ENCODE measurements around the gene TBC1D22A. TPM values are rescaled to one million over a fixed set of nuclear protein-coding genes. Genes with fewer than 3 reads are reported as not detected.

The TBC1D22A gene
- total and polyA plus RNA-seq, 7 experiments from 2014 or later = 18.6 to 50.1 (median 39.3) TPM

DNA sequence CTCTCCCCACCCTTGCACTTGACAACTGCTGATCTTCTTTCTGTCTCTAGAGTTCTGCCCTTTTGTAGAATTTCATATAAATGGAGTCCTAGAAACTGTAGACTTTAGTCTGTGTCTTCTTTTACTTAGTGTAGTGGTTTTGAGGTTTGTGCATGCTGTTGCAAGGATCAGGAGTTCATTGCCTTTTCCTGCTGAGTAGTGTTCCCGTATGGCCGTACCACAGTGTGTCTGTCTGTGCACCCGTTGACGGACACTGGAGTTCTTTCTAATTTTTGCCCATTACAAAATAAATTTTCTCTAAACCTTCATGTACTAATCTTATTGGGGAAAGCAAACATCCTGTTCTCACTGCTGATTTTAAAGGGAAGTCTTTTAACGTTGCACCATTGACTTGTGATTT lies 138.1 kb downstream of the TBC1D22A start:
- no peak overlapping the region for H3K4me3 Mint-ChIP-seq
- no peaks in the 10 kb centered on the region for H3K9me3 ChIP-seq (ENCODE audit: control insufficient read depth in 2 of 3, low read length in 3 of 3)
- ChIA-PET POLR2A (no interaction called here), CTCF (interaction anchor here (0.6 kb wide), 1 partner anchor 317 kb away, joined by 3 read pairs; no protein-coding TSS in a partner anchor)
- H3K36me3 Mint-ChIP-seq = peaks cover 10 to 44% (median 19%) of the 10 kb centered on the region in 5 donors
- H3K27me3 ChIP-seq (ENCODE audit: control insufficient read depth in 2 of 2, insufficient read depth in 2 of 2, low read length in 2 of 2) = no peaks in the 10 kb centered on the region
- intact Hi-C loops (cut with micrococcal nuclease) = no loop called here
- no peaks in the 10 kb centered on the region for H3K4me1 ChIP-seq (ENCODE audit: control insufficient read depth in 2 of 2, insufficient read depth in 2 of 2, low read length in 2 of 2)
- no peaks in the 10 kb centered on the region for H3K27me3 Mint-ChIP-seq
- peak overlapping the region in 1 of 9 donors; percentile 43 for H3K27ac Mint-ChIP-seq
- ATAC-seq = no peak
- peaks cover 0 to 29% (median 0%) of the 10 kb centered on the region in 3 experiments for H3K36me3 ChIP-seq (ENCODE audit: control insufficient read depth in 2 of 3, insufficient read depth in 3 of 3, low read length in 3 of 3)
- H3K4me3 ChIP-seq (ENCODE audit: low read length) = no peak overlapping the region
- peaks cover 5 to 41% (median 23%) of the 10 kb centered on the region in 7 donors for H3K4me1 Mint-ChIP-seq
- no peak overlapping the region for H3K27ac ChIP-seq (ENCODE audit: low read depth, low read length)
- no peak for DNase-seq
- H3K9me3 Mint-ChIP-seq = no peaks in the 10 kb centered on the region

DNA sequence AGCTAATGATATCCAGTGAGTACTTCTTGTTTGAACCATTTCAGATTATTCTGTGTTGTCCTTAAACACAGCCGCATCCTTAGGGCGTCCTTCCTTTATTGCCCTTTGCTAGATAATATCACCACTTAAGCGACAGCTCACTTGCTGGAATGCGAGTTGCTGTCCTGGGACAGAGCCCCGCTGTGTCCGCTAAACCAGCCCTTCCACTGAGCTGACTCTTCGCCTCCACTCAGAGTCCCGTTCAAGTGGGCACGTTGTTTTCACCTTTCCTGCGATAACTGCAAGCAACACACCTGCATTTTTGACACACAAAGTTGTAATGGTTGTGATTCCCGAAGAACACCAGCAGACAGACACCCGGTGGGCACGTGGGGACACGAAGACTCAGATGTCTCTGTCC lies 140.0 kb downstream of the TBC1D22A start:
- DNase-seq = no peak
- CTCF ChIA-PET = interaction anchor here (0.7 kb wide), 1 partner anchor 534 kb away, joined by 3 read pairs; no protein-coding TSS in a partner anchor
- Histone ChIP-seq H3K36me3 (ENCODE audit: control insufficient read depth in 2 of 3, insufficient read depth in 3 of 3, low read length in 3 of 3) (peaks cover 0 to 29% (median 0%) of the 10 kb centered on the region in 3 experiments), H3K4me3 (ENCODE audit: low read length) (no peak overlapping the region), H3K27me3 (ENCODE audit: control insufficient read depth in 2 of 2, insufficient read depth in 2 of 2, low read length in 2 of 2) (no peaks in the 10 kb centered on the region), H3K9me3 (ENCODE audit: control insufficient read depth in 2 of 3, low read length in 3 of 3) (no peaks in the 10 kb centered on the region), H3K27ac (ENCODE audit: low read depth, low read length) (no peak overlapping the region), H3K4me1 (ENCODE audit: control insufficient read depth in 2 of 2, insufficient read depth in 2 of 2, low read length in 2 of 2) (no peaks in the 10 kb centered on the region)
- peaks cover 0 to 25% (median 7%) of the 10 kb centered on the region in 5 donors for H3K36me3 Mint-ChIP-seq
- no peaks in the 10 kb centered on the region for H3K9me3 Mint-ChIP-seq
- no peak for ATAC-seq
- H3K27me3 Mint-ChIP-seq = no peaks in the 10 kb centered on the region
- POLR2A ChIA-PET = no interaction called here
- H3K4me1 Mint-ChIP-seq = peaks cover 3 to 24% (median 11%) of the 10 kb centered on the region in 7 donors
- H3K27ac Mint-ChIP-seq = no peak overlapping the region
- H3K4me3 Mint-ChIP-seq = no peak overlapping the region
- intact Hi-C loops (cut with micrococcal nuclease) = no loop called here

DNA sequence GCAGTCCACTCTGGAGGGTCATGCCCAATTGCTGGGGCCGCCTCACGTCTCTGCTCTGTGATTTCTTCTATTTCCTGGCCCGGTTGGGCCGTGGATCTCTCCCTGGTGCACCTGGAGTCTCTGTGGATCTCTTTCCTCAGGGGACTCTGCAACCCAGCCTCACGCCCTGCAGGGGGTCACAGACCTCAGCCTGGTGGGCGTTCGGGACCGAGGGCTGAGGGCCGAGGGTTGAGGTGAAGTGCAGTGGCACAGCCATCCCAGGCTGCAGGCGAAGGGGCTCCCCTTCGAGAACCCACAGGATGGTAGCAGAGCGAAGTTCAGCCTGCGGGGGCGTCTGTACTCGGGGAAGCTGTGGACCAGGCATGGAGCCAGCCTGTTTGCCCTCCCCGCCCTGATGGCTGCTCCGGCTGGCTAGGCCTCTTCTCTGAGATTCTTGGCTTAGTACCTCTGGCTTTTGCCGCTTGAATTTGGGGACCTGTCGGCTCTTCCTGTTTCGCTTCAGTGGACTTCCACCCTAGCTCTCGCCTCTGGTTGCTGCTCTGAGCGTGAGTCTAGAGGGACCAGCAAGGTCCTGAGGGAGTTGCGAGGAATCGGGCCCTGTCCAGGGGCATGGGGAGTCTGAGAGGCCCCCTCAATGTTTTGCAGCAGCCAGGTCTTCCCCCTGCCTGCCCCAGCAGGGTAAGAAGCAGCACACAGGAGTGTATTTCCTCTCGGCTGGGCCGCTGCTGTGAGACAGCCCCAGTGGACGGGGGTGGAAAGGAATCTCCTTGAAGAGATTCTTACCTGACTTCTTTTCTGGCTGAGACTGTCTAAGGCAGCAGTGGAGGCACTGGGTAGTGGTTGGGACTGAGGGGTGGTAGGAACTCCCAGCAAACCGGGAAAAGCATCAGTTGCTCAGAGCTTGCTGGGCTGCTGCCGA lies 140.8 kb downstream of the TBC1D22A start:
- CTCF ChIA-PET = no interaction called here
- Mint-ChIP-seq H3K4me3 (no peak overlapping the region), H3K27ac (no peak overlapping the region), H3K9me3 (no peaks in the 10 kb centered on the region), H3K4me1 (peaks cover 3 to 23% (median 11%) of the 10 kb centered on the region in 7 donors), H3K36me3 (peaks cover 0 to 24% (median 7%) of the 10 kb centered on the region in 5 donors), H3K27me3 (no peaks in the 10 kb centered on the region)
- H3K9me3 ChIP-seq (ENCODE audit: control insufficient read depth in 2 of 3, low read length in 3 of 3) = no peaks in the 10 kb centered on the region
- no peak overlapping the region for H3K27ac ChIP-seq (ENCODE audit: low read depth, low read length)
- H3K4me3 ChIP-seq (ENCODE audit: low read length) = no peak overlapping the region
- no peaks in the 10 kb centered on the region for H3K4me1 ChIP-seq (ENCODE audit: control insufficient read depth in 2 of 2, insufficient read depth in 2 of 2, low read length in 2 of 2)
- no peaks in the 10 kb centered on the region for H3K27me3 ChIP-seq (ENCODE audit: control insufficient read depth in 2 of 2, insufficient read depth in 2 of 2, low read length in 2 of 2)
- intact Hi-C loops (cut with micrococcal nuclease) = no loop called here
- H3K36me3 ChIP-seq (ENCODE audit: control insufficient read depth in 2 of 3, insufficient read depth in 3 of 3, low read length in 3 of 3) = peaks cover 0 to 37% (median 0%) of the 10 kb centered on the region in 3 experiments
- POLR2A ChIA-PET = no interaction called here
- DNase-seq = no peak
- ATAC-seq = no peak

DNA sequence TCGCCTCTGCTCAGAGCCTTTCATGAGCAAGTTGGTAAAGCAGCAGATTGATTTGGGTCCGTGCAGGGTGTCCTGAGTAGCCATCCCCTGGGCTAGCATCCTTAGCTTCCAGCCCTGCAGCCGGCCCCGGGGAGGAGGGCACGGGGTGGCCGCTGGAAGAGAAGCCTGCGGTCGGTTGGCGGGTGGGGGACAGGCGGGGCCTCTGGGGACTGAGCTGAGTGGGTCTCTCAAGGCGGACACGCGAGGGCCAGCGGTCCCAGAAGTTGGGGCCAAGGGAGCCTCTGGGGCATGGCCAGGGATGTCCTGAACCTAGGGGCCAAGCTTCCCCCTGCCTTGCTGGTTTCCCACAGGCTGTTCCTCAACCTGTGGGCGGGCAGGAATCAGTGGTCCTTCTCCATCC lies 143.0 kb downstream of the TBC1D22A start:
- Histone ChIP-seq H3K27me3 (ENCODE audit: control insufficient read depth in 2 of 2, insufficient read depth in 2 of 2, low read length in 2 of 2) (no peaks in the 10 kb centered on the region), H3K27ac (ENCODE audit: low read depth, low read length) (no peak overlapping the region), H3K36me3 (ENCODE audit: control insufficient read depth in 2 of 3, insufficient read depth in 3 of 3, low read length in 3 of 3) (peaks cover 0 to 44% (median 0%) of the 10 kb centered on the region in 3 experiments)

DNA sequence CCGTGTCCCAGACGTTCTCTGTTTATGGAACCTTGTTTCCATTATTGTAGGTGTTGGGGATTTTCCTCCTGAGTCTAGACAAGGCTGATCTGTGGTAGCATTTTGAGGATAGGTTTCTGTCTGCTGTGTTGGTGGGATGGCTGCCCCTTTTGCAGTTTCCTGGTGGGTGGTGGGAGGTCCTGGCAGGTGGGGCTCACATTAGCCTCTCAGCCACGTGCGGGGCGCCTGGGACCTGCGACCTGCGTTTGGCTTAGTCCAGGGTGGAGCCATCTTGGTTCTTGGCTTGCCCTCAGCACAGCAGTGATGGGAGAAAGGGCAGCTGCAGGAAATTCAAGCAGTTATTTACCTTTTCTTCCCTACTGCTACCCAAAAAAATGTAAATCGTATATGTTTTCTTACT lies 143.4 kb downstream of the TBC1D22A start:
- H3K27me3 ChIP-seq (ENCODE audit: control insufficient read depth in 2 of 2, insufficient read depth in 2 of 2, low read length in 2 of 2) = no peaks in the 10 kb centered on the region
- POLR2A ChIA-PET = no interaction called here
- Mint-ChIP-seq H3K36me3 (peaks cover 0 to 27% (median 3%) of the 10 kb centered on the region in 5 donors), H3K4me3 (no peak overlapping the region), H3K4me1 (peaks cover 0 to 15% (median 7%) of the 10 kb centered on the region in 7 donors), H3K27me3 (no peaks in the 10 kb centered on the region), H3K9me3 (no peaks in the 10 kb centered on the region), H3K27ac (peak overlapping the region in 1 of 9 donors; percentile 80)
- no peak for ATAC-seq
- no peak for DNase-seq
- intact Hi-C loops (cut with micrococcal nuclease) = no loop called here
- no peak overlapping the region for H3K27ac ChIP-seq (ENCODE audit: low read depth, low read length)
- CTCF ChIA-PET = no interaction called here
- no peaks in the 10 kb centered on the region for H3K9me3 ChIP-seq (ENCODE audit: control insufficient read depth in 2 of 3, low read length in 3 of 3)
- H3K4me1 ChIP-seq (ENCODE audit: control insufficient read depth in 2 of 2, insufficient read depth in 2 of 2, low read length in 2 of 2) = no peaks in the 10 kb centered on the region
- no peak overlapping the region for H3K4me3 ChIP-seq (ENCODE audit: low read length)
- H3K36me3 ChIP-seq (ENCODE audit: control insufficient read depth in 2 of 3, insufficient read depth in 3 of 3, low read length in 3 of 3) = peaks cover 0 to 48% (median 0%) of the 10 kb centered on the region in 3 experiments

More for the DNA sequence above, 143.0 kb downstream of the TBC1D22A start:
- H3K36me3 Mint-ChIP-seq = peaks cover 0 to 23% (median 3%) of the 10 kb centered on the region in 5 donors
- no peak overlapping the region for H3K4me3 Mint-ChIP-seq
- H3K27ac Mint-ChIP-seq = no peak overlapping the region
- H3K4me1 ChIP-seq (ENCODE audit: control insufficient read depth in 2 of 2, insufficient read depth in 2 of 2, low read length in 2 of 2) = no peaks in the 10 kb centered on the region
- POLR2A ChIA-PET = no interaction called here
- CTCF ChIA-PET = no interaction called here
- ATAC-seq (no peak), DNase-seq (no peak)
- no peaks in the 10 kb centered on the region for H3K27me3 Mint-ChIP-seq
- no peaks in the 10 kb centered on the region for H3K9me3 ChIP-seq (ENCODE audit: control insufficient read depth in 2 of 3, low read length in 3 of 3)
- intact Hi-C loops (cut with micrococcal nuclease) = no loop called here
- no peaks in the 10 kb centered on the region for H3K9me3 Mint-ChIP-seq
- peaks cover 2 to 17% (median 7%) of the 10 kb centered on the region in 7 donors for H3K4me1 Mint-ChIP-seq
- H3K4me3 ChIP-seq (ENCODE audit: low read length) = no peak overlapping the region

DNA sequence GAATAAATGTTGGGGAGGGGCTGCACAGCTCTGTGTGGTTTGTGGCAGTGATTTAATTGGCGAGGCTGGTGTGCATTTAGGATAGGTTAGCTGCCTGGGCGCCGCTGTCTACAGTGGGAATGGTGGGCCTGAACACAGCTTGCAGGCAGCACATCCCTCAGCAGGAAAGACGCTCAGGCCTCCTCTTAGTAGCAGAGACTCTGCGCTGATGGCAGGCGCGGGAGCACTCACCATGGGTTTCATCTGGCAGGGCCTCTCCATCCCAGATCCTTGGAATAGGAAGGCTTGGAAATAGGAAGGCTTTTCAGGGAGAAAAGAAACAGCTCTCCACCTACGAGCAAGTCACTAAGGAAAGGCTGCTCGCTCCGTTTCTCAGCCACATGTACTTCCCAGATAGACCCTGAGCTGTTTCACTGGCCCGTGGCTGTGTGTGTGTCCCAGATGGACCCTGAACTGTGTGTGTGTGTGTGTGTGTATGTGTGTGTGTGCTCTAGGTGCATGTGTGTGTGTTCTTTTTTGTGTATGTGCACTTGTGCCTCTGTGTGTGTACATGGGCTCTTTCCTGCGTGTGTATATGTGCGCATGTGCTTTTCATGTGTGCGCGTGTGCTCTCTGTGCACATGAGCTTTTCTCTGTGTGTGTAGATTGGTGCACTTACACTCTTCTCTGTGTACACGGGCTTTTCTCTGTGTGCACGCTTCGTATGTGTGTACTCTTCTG lies 144.0 kb downstream of the TBC1D22A start:
- Mint-ChIP-seq H3K4me3 (no peak overlapping the region), H3K4me1 (peaks cover 0 to 13% (median 7%) of the 10 kb centered on the region in 7 donors), H3K36me3 (peaks cover 0 to 31% (median 2%) of the 10 kb centered on the region in 5 donors), H3K27me3 (no peaks in the 10 kb centered on the region), H3K27ac (peak overlapping the region in 2 of 9 donors; percentile 48 to 80), H3K9me3 (no peaks in the 10 kb centered on the region)
- ChIA-PET POLR2A (interaction anchor here (0.6 kb wide), 1 partner anchor 340 kb away, joined by 3 read pairs; no protein-coding TSS in a partner anchor), CTCF (no interaction called here)
- no peaks in the 10 kb centered on the region for H3K9me3 ChIP-seq (ENCODE audit: control insufficient read depth in 2 of 3, low read length in 3 of 3)
- peaks cover 0 to 49% (median 0%) of the 10 kb centered on the region in 3 experiments for H3K36me3 ChIP-seq (ENCODE audit: control insufficient read depth in 2 of 3, insufficient read depth in 3 of 3, low read length in 3 of 3)
- H3K4me1 ChIP-seq (ENCODE audit: control insufficient read depth in 2 of 2, insufficient read depth in 2 of 2, low read length in 2 of 2) = no peaks in the 10 kb centered on the region
- H3K27ac ChIP-seq (ENCODE audit: low read depth, low read length) = no peak overlapping the region
- DNase-seq (no peak), ATAC-seq (no peak)
- intact Hi-C loops (cut with micrococcal nuclease) = no loop called here
- no peaks in the 10 kb centered on the region for H3K27me3 ChIP-seq (ENCODE audit: control insufficient read depth in 2 of 2, insufficient read depth in 2 of 2, low read length in 2 of 2)
- H3K4me3 ChIP-seq (ENCODE audit: low read length) = no peak overlapping the region

Measured in naive thymus-derived CD4-positive, alpha-beta T cell (primary cell).